HG03280 (cell line): ENCODE data around the gene SLC9A9.

Source experiments
- ATAC-seq: cut with Tn5 transposase; IDR thresholded peaks from one replicate; pipeline ENCODE4 v1.9.1; 2021; ENCODE audit warnings: mild to moderate bottlenecking, moderate library complexity; ENCODE audit not compliant: unreplicated experiment

SLC9A9 gene

DNA sequence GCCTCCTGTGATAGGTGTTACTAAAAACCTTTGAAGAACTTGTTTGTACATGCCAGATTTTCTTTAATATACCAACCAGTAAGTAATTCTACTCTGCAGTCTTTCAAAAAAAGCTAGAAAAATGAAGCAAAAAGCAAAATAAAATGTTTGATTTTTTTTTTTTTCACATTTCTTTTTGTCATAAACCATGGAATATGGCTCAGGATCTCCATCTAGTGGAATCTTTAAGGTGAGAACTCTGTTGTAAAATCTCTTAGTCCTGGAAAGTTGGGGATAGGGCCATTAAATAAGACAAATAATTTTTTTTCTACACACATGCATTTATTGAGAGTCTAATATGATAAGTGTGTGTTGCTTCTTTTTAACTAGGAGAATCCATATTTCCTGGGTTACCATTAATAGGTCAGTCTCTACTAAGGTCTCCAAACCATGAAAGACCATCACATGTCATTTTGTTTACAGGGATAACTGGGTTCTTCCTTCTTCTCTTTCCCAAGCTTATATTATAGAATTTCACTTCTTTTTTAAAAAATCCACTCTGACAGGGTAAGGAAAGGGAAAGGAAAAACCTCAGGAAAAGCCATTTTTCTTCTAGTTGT is 84.6 kb downstream of the SLC9A9 start:
- ATAC-seq = no peak

GRCh38 chr3:143757691-143758090 is 90.6 kb downstream of the SLC9A9 start:
- ATAC-seq = no peak

- ATAC-seq = no peak
Measured at GRCh38 chr3:143755978-143756377, 92.3 kb downstream of the SLC9A9 start.

GRCh38 chr3:143754090-143754489 is 94.2 kb downstream of the SLC9A9 start:
- ATAC-seq = no peak

GRCh38 chr3:143753456-143753855 is 94.8 kb downstream of the SLC9A9 start:
- ATAC-seq = no peak

DNA sequence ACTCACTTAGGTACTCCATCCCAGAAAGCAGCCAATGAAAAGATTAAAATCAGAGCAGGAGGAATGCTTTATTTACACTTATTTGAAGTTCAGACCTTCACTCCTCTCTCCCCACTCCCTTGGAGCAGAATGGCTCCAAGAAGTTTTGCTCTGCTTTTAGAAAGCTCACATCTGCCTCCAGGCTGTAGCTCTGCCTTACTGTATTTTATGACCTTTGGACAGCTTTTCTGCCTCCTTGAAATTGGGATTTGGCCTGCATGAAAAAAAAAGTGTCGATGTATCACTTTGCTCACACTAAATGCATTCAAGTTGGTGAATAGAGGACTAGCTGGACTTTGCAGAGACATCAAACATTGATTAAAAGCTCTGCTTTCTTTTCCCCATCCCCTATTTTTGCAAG is 95.3 kb downstream of the SLC9A9 start:
- no peak for ATAC-seq

- no peak for ATAC-seq
Measured at GRCh38 chr3:143751643-143752178, 96.6 kb downstream of the SLC9A9 start.

DNA sequence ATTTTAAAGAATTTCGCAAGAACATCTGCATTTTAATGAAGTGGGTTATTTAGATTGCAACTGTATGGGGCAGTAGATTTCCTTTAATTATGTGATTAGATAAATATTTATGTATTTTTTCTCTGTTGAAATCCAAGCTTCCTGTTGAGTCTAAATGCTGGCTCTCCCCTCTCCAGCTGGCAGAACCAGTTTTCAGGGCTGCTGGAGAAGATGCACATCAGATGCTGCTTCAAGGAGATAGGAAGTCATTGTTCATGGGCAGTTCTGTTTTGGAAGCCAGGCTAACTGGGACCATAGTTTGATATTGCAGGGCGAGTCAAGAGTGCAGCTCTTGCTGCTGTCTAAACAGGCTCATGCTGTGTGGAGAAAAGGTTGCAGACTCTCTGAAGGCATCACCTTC is 97.4 kb downstream of the SLC9A9 start:
- ATAC-seq = no peak

- no peak for ATAC-seq
Measured at GRCh38 chr3:143749926-143750325, 98.3 kb downstream of the SLC9A9 start.

GRCh38 chr3:143737065-143737464 is 111.2 kb downstream of the SLC9A9 start:
- no peak for ATAC-seq

- ATAC-seq = no peak
Measured at GRCh38 chr3:143736205-143736997, 111.9 kb downstream of the SLC9A9 start.

GRCh38 chr3:143731776-143732175 is 116.5 kb downstream of the SLC9A9 start:
- ATAC-seq = no peak

GRCh38 chr3:143731320-143731719 is 116.9 kb downstream of the SLC9A9 start:
- no peak for ATAC-seq

DNA sequence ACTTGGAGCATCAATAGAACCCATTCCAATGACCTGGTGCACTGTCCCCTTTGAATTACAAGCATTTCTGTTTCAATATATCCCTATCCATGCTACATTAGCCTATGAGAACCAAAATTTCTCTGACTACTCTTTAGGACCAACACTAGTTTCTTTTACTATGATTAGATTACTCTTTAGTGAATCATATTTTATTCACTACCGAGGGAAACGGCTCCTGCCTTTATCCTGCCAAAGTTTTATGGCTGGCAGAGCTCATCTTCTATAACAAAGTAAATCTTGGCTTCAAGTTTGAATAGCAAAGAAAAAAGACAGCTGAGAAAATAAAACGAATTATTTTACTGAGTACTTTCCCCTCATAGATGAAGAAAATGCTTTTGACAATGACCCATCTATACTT is 120.9 kb downstream of the SLC9A9 start:
- no peak for ATAC-seq

DNA sequence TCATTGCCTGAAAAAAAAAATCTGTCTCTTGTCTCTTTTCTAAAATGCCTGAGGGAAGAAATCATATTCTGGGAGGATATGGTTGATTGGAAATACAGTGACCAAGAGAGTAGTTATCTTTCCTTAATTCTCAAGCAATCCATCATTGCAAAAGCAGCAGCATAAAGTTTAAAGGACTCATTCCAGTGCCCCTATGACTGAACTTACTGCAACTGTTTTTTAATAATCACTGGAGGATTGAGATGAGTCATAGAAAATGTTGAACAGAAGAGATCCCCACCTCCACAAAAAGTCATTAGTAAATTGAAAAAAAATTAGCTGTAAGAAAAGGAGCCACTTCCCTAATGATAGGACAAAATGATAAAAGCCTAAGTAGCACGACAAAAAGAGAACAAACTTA is 121.5 kb downstream of the SLC9A9 start:
- no peak for ATAC-seq

DNA sequence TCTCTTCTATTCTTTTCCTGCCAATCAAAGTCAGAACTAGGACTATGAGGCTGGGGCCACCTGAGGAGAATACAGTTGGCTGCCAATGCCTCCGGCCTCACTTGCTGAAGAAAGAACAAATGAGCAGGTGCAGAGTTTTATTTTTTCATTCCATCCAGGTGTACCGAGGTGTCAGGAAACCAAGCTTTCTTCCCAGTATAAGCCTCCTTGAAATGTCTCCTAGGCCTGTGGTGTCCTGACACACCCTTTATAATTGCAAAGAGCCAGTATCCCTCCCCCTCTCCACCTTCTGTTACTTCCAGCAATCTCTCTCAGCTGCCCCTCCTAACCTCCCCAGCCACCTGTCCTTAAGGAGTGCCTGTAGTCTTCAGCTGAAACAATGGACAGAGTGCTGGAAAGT is 127.9 kb downstream of the SLC9A9 start:
- no peak for ATAC-seq

- no peak for ATAC-seq
Measured at GRCh38 chr3:143718463-143718862, 129.8 kb downstream of the SLC9A9 start.

DNA sequence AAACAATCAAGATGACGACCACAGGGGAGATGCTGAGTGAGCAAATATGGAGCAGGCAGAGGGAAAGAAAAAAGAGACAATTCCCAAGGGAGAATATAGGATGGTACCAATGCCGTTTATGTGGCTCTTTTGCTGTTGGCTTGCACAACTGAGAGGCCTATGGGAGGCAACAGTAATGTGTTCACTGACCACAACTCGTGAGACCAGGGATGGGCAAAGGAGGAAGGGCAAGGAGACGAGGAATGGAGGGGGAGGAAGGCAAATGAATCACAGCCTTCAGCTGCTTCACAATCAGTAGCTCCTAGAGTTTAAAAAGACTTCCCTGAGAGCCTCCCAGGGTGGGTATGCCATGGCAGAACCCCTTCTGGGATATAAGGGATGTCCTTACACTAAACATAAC is 131.5 kb downstream of the SLC9A9 start:
- ATAC-seq = no peak

GRCh38 chr3:143712522-143712921 is 135.7 kb downstream of the SLC9A9 start:
- no peak for ATAC-seq

DNA sequence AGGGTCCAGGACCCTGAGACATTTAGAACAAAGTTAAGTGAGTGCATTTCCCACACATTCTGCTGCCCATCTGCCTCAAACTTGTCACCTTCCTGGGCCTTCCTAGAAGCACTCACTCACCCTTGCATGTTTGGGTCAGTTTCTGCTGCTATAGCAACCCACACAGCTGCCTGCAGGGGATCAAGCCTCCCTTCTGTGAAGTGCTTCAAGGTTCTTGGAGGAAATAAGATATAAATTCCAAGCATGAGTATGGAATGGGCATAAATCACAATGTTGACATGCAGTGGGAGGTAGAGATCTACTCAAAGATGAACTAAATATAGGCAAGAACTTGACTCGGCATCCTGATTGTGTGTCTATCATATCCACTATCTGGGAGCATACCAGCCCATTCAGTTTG is 140.4 kb downstream of the SLC9A9 start:
- no peak for ATAC-seq

GRCh38 chr3:143700431-143700975 is 147.8 kb downstream of the SLC9A9 start:
- no peak for ATAC-seq

DNA sequence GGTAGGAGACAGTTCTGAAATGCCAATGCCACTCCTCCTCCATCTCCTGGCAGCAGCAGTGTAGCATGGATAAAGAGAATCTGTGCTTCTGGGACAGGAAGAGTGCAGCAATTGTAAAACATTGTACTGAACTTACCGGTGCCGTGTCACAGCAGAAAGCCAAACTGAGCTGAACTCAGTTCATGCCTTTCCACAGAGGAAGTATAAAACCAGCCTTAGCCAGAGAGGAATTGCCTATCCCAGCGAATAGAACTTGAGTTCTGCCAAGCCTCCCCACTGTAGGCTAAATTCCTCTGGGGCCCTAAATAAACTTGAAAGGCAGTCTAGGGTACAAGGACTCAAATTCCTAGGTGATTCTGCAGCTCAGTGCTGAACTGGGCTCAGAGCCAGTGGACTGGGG is 148.8 kb downstream of the SLC9A9 start:
- no peak for ATAC-seq
